HG03103 (cell line): ENCODE measurements around the gene TNK1.
"Not testable (repeated sequence)": the region's sequence is repeated elsewhere in the genome, so short reads cannot be mapped to it uniquely, and the experiment has no call there.

ENCODE experiments used
- ATAC-seq: cut with Tn5 transposase; IDR thresholded peaks from one replicate; pipeline ENCODE4 v1.9.1; 2021; ENCODE audit warnings: low read depth; ENCODE audit not compliant: unreplicated experiment

The TNK1 gene

DNA sequence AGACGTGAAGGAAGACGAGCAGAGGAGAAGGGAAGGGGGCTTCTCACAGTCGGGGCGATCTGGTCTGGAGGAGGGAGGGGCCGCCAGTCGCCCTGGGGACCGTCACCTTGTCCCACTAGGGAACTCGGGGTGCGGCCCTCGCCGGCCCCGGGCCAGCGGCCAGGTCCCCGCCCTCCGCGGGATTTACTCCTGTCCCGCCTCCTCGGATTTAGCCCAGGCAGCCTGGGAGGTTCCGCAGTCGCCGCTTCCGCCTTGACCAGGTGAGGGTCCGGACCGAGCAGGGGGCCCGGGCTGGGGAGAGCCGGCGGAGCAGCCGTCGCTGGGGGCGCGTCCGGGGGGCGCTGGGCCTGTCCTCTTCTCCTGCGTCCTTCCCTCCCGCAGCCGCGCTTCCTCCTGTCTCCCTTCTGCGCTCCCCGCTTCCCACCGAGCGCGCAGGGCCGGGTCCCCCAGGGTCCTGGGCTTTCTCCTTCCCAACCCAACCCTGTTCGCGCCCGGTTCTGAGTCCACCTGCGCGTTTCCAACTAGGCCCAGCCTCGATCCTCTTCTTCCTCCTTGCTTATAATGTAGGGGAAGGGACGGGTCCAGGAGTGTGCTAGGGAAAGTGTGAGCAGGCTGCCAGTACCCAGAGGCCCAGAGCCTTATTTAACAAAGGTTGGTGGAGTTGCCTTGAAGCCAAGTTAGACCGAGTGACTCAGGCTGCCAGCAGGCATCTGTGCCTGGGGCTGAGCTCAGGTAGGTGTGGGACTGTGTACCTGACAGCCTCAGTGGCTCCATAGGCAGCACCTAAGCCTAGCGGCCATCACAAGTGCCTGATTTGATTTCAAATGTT is at the start of gene TNK1:
TSS of gene TNK1 (plus strand) at position 235 of the 829 bp plus-strand sequence. CDS start 1,838 bp downstream, outside the sequence.
- no peak for ATAC-seq

GRCh38 chr17:7332111-7332510 is 48.8 kb upstream of the TNK1 start:
- ATAC-seq, result no peak

- ATAC-seq, result not testable (repeated sequence)
These were observed 48.3 kb upstream of the TNK1 start for GRCh38 chr17:7332600-7333069.

DNA sequence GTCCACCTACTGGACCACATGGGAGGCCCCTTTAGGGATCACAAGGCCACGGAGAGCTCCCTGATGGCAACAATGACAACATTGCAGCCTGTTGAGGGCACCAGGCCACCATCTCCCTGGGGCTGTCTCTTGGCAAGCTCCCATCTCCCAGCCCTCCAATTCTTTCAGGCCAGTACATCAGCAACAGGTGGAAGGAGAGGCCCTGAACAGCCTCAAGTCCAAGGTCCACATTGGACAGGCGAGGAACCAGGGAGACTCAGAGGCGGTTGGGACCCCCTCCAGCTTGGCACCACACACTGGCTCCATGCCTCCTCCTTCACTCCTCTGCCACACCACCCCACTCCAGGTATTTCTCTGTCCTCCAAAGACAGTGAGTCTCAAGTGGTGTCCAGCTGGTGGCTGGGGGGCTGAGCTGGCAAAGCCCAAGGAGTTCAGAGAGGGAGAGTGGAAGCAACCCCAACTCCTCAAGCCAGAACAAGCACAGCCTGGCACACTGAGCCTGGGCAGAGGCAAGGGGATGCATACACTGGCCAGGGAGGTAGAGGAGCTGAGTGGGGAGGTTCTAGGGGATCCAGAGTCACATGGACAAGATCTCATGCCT is 45.9 kb upstream of the TNK1 start:
- no peak for ATAC-seq

DNA sequence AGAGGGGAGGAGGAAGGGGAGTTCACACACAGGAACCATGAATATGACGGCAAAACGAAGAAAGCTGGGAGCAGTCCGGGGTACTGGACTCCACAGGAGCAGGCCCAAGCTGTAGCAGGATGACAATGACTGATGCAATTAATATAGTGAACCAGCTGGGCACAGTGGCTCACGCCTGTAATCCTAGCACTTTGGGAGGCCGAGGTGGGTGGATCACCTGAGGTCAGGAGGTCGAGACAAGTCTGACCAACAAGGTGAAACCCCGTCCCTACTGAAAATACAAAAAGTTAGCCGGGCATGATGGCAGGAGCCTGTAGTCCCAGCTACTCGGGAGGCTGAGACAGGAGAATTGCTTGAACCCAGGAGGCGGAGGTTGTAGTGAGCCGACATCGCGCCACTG is 45.1 kb upstream of the TNK1 start:
- not testable (repeated sequence) for ATAC-seq

GRCh38 chr17:7336240-7337175 is 44.4 kb upstream of the TNK1 start, which contains the start of gene ACAP1:
Gene ACAP1, plus strand, starts transcription at chr17:7336529. Its CDS starts 206 bp downstream, at chr17:7336735.
- no peak for ATAC-seq

GRCh38 chr17:7337600-7337999 is 43.3 kb upstream of the TNK1 start:
- not testable (repeated sequence) for ATAC-seq

DNA sequence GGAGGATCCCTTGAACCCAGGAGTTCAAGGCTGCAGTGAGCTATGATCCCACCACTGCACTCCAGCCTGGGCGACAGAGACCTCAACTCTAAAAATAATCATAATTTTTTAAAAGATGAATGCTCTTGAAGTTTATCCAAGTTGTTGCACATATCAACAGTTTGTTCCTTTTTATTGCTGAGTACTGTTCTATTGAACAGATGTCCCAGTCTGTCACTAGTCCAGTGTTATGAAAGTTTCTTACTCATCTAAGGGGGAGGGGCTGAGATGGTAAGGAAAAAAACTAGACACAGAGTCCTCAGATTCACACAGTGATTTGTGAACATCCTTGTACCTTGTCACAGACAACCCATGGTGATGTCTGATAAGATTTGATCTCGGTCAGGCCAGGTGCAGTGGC is 40.7 kb upstream of the TNK1 start:
- no peak for ATAC-seq

DNA sequence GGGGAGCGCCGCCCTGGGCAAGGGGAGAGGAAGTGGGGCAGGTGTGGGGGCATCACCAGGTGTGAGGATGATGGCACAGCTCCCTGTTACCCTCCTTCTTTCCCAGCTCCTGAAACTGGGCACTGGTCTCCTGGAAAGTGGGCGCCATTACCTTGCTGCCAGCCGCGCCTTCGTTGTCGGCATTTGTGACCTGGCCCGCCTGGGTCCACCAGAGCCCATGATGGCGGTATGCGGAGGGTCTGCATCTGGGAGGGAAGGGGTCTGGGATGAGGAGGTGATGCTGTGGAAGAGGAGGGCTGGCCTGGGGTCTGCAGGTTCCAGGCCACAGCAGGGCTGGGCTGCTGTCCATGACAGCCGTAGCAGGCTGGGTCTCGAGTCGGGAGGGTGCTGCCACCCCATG is 39.0 kb upstream of the TNK1 start:
- no peak for ATAC-seq

GRCh38 chr17:7343250-7343649 is 37.6 kb upstream of the TNK1 start:
- no peak for ATAC-seq

DNA sequence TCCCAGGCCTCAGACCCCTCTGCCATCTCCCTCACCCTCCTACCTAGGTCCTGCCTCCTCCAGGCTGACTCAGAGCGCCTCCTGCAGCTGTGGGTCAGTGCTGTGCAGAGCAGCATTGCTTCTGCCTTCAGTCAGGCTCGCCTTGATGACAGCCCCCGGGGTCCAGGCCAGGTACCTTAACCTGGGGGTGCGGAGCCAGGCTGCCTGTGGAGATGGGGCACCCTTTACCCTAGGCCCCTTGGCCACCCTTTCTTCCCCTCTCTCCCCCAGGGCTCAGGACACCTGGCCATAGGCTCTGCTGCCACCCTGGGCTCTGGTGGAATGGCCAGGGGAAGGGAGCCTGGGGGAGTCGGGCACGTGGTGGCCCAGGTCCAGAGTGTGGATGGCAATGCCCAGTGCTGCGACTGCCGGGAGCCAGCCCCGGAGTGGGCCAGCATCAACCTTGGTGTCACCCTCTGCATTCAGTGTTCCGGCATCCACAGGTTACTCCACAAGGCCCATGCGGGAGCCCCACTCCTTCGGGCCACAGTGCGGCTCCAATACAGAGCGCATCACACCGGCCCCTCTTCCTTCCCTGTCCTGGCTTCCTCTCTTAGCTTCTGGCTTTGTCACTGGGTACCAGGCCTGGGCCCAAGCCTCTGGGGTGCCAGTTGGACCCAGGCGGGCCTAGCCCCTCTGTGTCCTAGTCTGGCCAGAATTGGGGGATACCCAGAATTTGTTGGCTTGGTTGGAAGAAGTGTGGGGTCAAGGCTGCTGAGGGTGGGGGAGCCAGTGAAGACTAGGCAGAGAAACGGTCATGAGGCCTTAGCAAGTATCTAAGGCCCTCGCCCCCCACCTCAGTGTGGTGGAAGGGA is 33.9 kb upstream of the TNK1 start:
- no peak for ATAC-seq

DNA sequence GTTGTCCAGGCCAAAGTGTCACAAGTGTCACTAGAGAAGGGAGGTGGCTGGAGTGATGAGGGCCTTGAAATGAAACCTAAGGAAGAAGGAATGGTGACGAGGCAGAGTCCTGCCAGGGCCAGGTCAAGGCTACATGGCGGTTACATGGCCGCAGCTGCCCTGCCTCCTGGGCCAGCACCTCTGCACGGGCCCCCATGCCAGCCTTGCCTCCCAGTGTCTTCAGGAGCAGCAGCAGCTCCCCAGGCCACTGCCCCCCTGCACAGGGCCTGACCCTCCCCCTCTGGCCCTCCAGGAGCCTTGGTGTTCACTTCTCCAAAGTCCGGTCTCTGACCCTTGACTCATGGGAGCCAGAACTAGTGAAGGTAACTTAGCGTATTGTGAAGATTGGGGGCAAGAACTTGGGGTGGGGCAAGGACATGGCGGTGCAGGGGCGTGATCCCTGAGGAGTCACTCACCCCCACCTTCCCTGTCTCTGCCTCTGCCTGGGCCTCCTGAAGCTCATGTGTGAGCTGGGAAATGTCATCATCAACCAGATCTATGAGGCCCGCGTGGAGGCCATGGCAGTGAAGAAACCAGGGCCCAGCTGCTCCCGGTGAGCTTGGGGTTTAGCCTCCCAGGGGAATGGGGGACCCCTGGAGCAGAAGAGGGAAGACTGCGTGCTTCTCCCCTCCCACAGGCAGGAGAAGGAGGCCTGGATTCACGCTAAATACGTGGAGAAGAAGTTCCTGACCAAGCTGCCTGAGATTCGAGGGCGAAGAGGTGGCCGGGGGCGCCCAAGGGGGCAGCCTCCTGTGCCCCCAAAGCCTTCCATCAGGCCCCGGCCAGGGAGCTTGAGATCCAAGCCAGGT is 33.0 kb upstream of the TNK1 start:
- ATAC-seq, result no peak

GRCh38 chr17:7348478-7349242 is 32.2 kb upstream of the TNK1 start:
- ATAC-seq, result no peak

DNA sequence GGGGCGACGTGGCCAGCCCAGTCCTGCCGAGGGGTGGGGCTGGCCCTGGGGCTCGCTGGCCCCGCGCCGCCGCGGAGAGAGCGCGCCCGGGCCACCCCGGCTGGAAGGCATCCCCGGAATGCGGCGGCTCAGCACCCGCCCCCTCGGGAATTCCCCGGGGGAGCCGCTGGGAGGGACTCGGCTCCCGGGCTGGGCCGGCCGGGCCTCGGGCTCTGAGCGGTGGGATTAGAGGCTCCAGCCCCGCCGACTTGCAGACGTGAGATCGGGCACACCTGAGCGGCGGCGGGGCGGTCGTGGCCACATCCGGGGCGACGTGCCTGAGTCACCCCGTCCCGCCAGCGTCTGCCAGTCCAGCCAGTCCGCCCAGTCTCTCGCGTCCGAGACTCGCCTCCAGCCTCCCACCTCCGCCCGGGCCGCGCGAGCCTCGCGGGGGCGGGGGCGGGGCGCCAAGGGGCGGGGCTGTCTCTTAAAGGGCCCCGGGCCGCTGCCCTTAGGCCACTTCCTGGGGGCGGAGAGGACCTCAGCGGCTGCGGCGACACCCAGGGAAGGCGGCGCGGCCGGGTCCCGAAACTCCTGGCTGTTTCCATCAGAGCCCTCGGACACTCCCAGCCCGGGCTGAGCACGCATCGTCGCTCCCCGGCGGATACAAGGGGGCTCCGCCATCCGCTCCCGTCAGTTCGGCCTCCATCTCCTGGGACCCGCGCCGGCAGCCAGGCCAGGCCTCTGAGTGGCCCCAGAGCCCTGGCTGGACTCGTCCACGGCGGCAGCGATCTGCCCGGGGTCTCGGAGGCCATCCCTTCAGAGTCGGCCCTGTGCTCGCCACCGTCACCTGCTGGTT is 29.0 kb upstream of the TNK1 start, which contains the start of gene KCTD11:
TSS of gene KCTD11 (plus strand) at position 498 of the 838 bp plus-strand sequence.
- ATAC-seq, result peak; percentile 46

GRCh38 chr17:7352503-7352889 is 28.4 kb upstream of the TNK1 start:
- no peak for ATAC-seq

- no peak for ATAC-seq
These were observed 27.8 kb upstream of the TNK1 start for GRCh38 chr17:7352910-7353635.
